Activated CD4-positive, alpha-beta T cell treated with anti-CD3 and anti-CD28 coated beads, Interleukin-2, Interleukin-6, amounts not matched to agents 100 ng/mL and 50 ng/mL, durations not matched to agents 16 hours and 8 hours (primary cell): Measurements from ENCODE around the gene MEGF8.

Experiments
- DNase-seq: peaks from one replicate; pipeline ENCODE4 v3.0.0-alpha.2; 2020

The MEGF8 gene, protein sequence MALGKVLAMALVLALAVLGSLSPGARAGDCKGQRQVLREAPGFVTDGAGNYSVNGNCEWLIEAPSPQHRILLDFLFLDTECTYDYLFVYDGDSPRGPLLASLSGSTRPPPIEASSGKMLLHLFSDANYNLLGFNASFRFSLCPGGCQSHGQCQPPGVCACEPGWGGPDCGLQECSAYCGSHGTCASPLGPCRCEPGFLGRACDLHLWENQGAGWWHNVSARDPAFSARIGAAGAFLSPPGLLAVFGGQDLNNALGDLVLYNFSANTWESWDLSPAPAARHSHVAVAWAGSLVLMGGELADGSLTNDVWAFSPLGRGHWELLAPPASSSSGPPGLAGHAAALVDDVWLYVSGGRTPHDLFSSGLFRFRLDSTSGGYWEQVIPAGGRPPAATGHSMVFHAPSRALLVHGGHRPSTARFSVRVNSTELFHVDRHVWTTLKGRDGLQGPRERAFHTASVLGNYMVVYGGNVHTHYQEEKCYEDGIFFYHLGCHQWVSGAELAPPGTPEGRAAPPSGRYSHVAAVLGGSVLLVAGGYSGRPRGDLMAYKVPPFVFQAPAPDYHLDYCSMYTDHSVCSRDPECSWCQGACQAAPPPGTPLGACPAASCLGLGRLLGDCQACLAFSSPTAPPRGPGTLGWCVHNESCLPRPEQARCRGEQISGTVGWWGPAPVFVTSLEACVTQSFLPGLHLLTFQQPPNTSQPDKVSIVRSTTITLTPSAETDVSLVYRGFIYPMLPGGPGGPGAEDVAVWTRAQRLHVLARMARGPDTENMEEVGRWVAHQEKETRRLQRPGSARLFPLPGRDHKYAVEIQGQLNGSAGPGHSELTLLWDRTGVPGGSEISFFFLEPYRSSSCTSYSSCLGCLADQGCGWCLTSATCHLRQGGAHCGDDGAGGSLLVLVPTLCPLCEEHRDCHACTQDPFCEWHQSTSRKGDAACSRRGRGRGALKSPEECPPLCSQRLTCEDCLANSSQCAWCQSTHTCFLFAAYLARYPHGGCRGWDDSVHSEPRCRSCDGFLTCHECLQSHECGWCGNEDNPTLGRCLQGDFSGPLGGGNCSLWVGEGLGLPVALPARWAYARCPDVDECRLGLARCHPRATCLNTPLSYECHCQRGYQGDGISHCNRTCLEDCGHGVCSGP (N-terminal part only)

GRCh38 chr19:42325308-42325895 lies at the start of gene MEGF8:
MEGF8 (plus strand) TSS chr19:42325635; CDS start chr19:42326244, 609 bp downstream.
- peak; percentile 99 for DNase-seq

DNA sequence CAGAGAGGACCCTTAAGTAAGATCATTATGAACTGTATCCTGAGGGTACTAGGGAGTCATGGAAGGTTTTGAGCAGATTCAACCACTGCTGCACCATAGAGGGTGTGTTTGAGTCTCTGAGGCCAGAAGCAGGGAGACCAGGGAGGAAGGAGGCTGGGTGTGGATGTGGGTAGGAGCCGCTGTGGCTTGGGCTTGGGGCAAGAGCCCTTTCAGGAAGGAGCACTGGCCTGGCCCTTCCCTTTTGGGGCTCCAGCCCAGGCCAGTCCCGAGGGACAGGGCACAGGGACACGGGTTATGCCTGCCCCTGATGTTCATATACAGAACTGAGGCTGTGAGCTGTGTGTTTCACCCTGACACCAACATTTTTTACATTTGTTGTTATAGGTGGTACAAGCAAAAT lies 49.2 kb upstream of the MEGF8 start:
- no peak for DNase-seq

DNA sequence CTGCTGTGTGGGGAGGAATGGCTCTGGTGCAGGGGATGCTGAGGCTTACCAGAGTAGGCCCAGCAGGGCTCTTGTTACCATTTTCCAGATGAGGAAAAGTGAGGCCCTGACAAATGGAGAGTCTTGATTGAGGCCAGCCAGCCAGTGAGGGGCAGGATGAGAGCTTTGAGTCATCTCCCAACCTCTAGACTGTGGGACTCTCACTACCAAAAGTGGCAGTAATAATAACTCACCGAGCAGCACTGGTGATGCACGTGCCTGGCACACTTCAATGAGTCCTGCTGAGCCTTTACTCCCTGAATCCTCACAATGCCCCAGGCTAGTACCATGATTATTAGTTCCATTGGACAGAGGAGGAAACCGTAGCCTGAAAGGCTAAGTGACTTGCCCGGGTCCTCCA lies 48.6 kb upstream of the MEGF8 start:
- DNase-seq, result peak; percentile 78

GRCh38 chr19:42277821-42278451 lies 47.5 kb upstream of the MEGF8 start:
- DNase-seq, result no peak

DNA sequence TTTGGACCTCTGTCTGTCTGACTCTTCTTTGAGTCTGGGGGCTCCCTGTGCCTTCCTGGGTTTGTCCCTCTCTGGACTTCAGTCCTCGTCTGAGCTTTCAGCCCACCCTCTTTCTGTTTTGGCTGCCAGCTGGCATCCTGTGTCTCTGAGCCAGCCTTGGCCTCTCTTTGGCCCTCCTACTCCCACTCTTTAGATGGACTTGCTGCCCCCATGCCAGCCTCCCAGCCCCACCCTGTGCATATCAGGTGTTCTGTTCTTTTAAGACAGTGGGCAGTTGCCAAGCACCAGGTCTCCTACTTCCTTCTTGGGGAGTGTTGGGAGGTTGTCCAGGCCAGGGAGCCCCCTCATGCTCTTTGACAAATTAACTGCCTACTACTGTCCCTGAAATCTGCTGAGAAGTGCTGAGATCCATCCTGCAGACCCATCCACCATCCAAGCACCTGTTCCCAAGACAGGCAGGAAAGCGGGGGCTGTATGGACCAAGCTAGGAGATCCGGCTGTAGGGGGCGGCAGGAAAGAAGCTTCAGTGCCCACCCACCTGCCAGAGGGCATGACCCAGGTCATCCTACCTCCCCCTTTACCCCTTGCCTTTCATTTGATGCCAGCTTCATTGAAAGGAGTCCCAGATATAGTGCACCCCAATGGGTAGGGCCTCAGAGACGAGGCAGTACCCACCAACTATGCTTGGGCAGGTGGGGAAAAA lies 46.8 kb upstream of the MEGF8 start:
- DNase-seq, result no peak

- no peak for DNase-seq
These were observed 46.1 kb upstream of the MEGF8 start for GRCh38 chr19:42279155-42279901.

GRCh38 chr19:42279902-42280814 lies 45.3 kb upstream of the MEGF8 start:
- peak; percentile 97 for DNase-seq

DNA sequence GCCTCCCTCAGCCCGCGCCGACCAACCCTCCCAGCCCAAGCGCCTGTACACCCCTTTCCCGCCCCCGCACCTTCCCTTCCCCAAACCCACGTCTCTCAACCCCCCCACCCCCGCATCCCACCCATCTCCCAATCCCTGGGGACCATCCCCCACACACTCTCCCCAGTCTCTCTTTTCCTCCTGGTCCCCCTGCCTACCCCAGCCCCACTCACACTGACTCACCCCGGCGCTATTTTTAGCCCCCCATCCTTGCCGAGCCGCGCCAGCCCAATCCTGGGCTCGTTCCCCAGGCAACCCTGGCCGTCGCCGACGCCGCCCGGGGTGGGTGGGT lies 44.7 kb upstream of the MEGF8 start:
- DNase-seq, result no peak

DNA sequence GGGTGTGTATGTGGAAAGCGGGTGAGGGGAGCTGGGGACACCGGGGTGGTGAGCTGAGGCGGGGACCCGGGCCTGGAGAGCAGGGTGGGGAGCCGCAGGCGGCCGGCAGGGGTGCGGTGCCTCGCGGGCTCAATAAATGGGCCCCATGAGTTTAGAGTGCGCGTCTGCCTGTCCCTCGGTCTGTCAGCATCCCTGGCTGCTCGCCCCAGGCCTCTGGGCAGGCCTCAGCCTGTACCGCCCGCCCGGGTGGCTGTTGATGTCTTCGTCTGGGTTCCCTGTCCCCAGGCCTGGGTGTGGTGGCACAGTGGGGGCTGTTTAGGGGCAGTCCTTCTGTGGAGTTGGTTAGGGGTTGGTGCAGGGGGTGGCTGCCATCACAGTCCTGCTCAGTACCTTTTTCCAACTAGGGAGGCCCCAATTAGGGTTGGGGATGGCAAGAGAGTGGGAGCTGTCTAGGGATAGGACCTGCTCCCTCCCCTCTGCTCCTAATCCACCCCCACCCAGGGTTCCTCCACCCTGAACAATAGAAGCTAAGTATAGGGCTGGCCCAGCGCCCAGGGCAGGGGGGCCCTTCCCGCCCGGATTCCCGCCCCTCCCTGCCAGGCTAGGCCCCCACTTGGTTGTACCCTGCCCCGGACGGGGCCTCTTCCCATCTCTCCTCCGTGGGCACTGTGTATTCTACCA lies 44.1 kb upstream of the MEGF8 start:
- peak; percentile 40 for DNase-seq

DNA sequence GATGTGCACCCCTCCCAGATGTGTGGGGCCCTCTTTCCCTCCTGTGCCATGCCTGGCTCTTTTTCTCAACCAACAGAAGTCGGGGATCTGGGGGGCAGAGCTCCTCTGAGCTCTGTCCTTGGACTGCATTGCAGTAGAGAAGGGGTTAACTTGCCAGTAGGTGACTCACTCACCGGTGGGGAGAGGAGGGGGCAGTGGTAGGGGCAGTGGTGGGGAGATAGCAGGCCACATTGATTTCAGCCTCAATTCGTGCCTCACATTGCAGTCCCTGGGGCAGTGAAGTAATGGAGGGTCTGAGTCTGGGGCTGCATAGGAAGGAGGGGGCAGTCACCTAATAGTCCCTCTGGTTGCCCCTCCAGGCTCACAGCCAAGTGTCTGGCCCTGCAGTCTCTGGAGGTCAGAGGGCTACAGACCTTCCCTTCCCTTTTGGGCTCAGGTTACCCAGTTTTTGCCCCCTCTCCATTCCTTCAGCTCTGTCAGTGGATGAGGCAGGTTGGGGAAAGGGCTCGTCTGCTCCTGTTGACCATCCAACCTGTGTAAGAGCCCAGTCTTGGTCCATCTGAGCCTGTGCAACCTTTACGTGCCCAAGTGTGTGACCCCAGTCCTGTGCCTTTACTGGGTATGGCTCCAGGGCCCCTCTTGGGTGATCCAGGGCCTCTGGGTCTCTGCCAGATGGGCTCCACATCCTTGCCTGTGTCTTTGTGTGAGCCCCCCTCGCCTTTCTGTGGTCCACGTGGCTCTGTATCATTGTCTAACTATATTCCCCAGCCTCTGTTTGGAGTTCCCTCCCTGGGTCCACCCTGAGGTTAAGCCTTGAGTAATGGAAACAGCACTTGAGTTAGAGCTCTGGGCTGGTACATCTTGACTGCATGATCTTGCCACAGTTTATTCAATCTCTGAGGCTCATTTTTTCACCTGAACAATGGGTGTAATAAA lies 43.3 kb upstream of the MEGF8 start:
- peak; percentile 29 for DNase-seq

- DNase-seq, result peak; percentile 20
These were observed 42.6 kb upstream of the MEGF8 start for GRCh38 chr19:42282819-42283187.

DNA sequence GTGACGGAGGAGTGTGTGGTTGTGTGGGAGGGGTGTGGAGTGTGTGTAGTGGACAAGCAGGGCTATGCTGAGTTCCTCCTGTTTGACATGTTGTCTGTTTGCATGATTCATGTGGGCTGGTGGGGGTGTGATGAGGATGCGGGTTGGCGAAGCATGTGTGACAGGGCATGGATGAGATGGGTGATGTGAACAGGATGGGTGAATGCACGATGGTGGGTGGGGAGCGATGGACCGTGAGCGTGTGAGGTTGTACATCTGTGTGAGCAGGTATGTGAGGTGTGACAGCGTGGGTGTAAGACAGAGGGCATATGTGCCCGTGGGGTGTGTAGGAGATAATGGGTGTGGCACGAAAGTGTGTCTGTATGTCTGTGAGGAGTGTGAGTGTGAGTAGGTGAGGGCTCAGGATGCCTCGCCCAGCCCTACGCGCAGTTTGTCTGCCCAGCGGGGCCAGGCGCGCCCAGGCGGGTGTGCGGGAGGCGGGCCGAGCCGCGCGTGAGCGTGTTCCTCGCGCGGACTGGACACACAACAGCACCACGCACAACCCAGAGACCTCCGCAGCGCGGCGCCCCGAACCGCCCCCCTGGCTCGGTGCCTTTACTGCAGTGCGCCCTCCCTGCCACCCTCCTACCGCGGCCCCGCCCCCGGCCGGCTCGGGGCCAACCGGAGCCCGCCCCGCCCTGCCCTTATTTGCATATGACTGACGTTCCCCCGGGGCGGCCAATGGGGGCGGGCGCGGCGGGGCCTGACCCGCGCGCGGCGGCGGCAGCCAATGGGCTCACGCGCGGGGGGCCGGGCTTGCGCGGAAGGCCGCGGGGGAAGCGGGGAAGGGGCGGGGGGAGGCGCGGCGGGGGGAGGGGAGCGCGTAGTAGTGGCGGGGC lies 42.0 kb upstream of the MEGF8 start:
- DNase-seq, result peak; percentile 97

GRCh38 chr19:42284066-42284501 lies 41.4 kb upstream of the MEGF8 start:
- DNase-seq, result peak; percentile 91

DNA sequence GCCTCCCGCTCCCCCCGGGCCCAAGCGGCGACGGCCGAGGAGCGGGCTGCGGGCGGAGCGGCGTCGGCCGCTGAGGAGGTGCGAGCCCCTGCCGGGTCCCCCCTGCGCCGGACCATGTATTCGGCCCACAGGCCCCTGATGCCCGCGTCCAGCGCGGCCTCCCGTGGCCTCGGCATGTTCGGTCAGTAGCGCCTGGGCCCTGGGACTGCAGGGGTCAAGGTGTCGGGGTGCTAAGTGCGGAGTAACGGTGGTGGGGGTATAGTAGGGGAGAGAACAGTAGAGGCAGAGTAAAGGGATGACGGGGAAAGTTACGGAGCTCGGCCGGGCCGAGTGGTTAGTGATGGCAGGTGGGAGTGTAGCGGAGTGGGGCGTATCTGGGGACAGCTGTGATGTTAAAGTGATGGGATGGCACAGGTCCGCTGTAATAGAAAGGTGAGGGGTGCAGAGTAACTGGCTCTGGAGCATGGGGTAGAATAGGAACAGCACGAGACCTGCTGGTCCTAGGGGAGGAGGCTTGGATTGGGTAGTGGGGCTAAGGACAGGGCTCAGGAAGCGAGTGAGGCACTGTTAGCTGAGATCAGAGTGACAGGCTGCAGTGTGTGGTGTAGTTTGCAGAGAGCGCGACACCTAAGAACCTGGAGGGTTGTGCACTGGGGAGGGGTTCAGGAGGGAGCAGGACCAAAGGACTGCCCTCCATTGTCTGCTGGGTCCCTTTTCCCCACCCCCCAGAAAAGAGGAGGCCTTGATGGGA lies 40.7 kb upstream of the MEGF8 start:
- DNase-seq, result peak; percentile 33

GRCh38 chr19:42285541-42285941 lies 39.9 kb upstream of the MEGF8 start:
- no peak for DNase-seq

DNA sequence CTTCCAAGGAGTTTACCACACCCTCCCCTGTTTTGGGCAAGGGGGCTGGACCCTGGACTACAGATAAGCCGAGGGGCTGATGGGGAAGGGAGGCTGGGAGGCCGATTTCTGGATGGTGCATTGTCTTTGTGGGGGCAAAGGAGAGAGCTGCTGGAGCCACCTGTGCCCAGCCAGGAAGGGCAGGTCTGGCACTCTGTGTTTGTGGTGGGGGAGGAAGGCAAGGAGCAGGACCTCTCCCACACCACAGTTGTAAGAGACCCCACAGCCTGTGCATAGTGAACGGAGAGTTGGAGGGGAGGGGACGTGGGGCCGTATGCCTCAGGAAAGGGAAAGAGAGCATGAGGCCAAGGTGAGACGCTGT lies 39.5 kb upstream of the MEGF8 start:
- no peak for DNase-seq
